Bronchial epithelial cell (primary cell): ENCODE results near the gene FAM124A. TPM values are rescaled to one million over a fixed set of nuclear protein-coding genes. Genes with fewer than 3 reads are reported as not detected.

Experiments
- DNase-seq: peaks from one replicate; pipeline ENCODE4 v3.0.0-alpha.2; 2010; ENCODE audit warnings: low read depth
- FAIRE-seq: peaks from 2 replicates; lab custom pipeline; 2011; peaks lifted over from hg19 to GRCh38; lab: Jason Lieb, UNC
- H3K27me3 ChIP-seq: 2 replicates; pipeline ENCODE4 v1.5.1; 2011; ENCODE audit warnings: low read length; ENCODE audit not compliant: control insufficient read depth, insufficient read depth
- H3K36me3 ChIP-seq: 2 replicates; pipeline ENCODE4 v1.5.1; 2011; ENCODE audit warnings: low read length; ENCODE audit not compliant: control insufficient read depth, insufficient read depth
- H3K4me3 ChIP-seq: 2 replicates; pipeline ENCODE4 v1.5.1; 2011; ENCODE audit warnings: mild to moderate bottlenecking, low read depth, low read length, control low read depth
- CTCF ChIP-seq: IDR thresholded peaks from 2 replicates; pipeline ENCODE4 v1.5.1; 2011; ENCODE audit warnings: mild to moderate bottlenecking, moderate library complexity, low read length, control low read depth, inconsistent platforms; ENCODE audit not compliant: insufficient read depth, severe bottlenecking
- total RNA-seq: library from RNA; depleted of rRNA; stranded (reverse); fragments of >200 nt; gene quantifications from 2 replicates; pipeline ENCODE4 v1.2.1, GENCODE V29; 2014

Gene FAM124A
- total RNA-seq, 1 donor from 2014 or later: not detected

GRCh38 chr13:51249255-51249654 lies 27.1 kb downstream of the FAM124A start:
- TF ChIP-seq CTCF: no peak
- DNase-seq (peak; percentile 71), FAIRE-seq (no peak)
- Histone ChIP-seq H3K36me3 (no peaks in the 10 kb centered on the region), H3K4me3 (no peak overlapping the region), H3K27me3 (peaks cover 6% of the 10 kb centered on the region)

- peak; percentile 27 for TF ChIP-seq CTCF
- Histone ChIP-seq H3K4me3 (no peak overlapping the region), H3K36me3 (no peaks in the 10 kb centered on the region), H3K27me3 (peaks cover 6% of the 10 kb centered on the region)
- FAIRE-seq: no peak
- no peak for DNase-seq
Observed at GRCh38 chr13:51249770-51250741, 27.9 kb downstream of the FAM124A start.

GRCh38 chr13:51251480-51251879 lies 29.3 kb downstream of the FAM124A start:
- no peak for DNase-seq
- TF ChIP-seq CTCF: no peak
- no peak for FAIRE-seq
- H3K27me3 ChIP-seq: peaks cover 6% of the 10 kb centered on the region
- no peaks in the 10 kb centered on the region for H3K36me3 ChIP-seq
- no peak overlapping the region for H3K4me3 ChIP-seq

GRCh38 chr13:51252954-51253532 lies 30.8 kb downstream of the FAM124A start:
- Histone ChIP-seq H3K4me3 (no peak overlapping the region), H3K36me3 (no peaks in the 10 kb centered on the region), H3K27me3 (no peaks in the 10 kb centered on the region)
- no peak for TF ChIP-seq CTCF
- FAIRE-seq (no peak), DNase-seq (no peak)

GRCh38 chr13:51255556-51255955 lies 33.4 kb downstream of the FAM124A start:
- no peak for FAIRE-seq
- Histone ChIP-seq H3K4me3 (no peak overlapping the region), H3K36me3 (no peaks in the 10 kb centered on the region), H3K27me3 (no peaks in the 10 kb centered on the region)
- no peak for TF ChIP-seq CTCF
- DNase-seq: no peak
